ENCODE results near the gene SEZ6L.

GRCh38 chr22:26134654-26135330, 34.5 kb upstream of the SEZ6L start:
- TF ChIP-seq CTCF (IDR thresholded peaks at IDR 0.05 in 4 of 5, conservative IDR thresholded peaks at IDR 0.05 in 1 of 5) (no peak), POLR2A (IDR thresholded peaks at IDR 0.05) (no peak)
